Kidney (tissue), 11 donors: ENCODE results near the gene KCNJ18. TPM values are rescaled to one million over a fixed set of nuclear protein-coding genes. Genes with fewer than 3 reads are reported as not detected.
"Not testable (repeated sequence)": the region's sequence is repeated elsewhere in the genome, so short reads cannot be mapped to it uniquely, and the experiment has no call there.

Experiments
- DNase-seq, 5 donors: peaks; one replicate each; pipeline ENCODE4 v3.0.0-alpha.2; 2013 to 2020
- FAIRE-seq: peaks from 2 replicates; lab custom pipeline; 2012; peaks lifted over from hg19 to GRCh38; lab: Jason Lieb, UNC
- H3K27ac ChIP-seq, 2 donors: one replicate each; pipeline ENCODE4 v1.7.0; 2013; ENCODE audit warnings: low read depth in 2 of 2, low read length in 2 of 2, inconsistent platforms in 1 of 2
- H3K27me3 ChIP-seq: one replicate; pipeline ENCODE4 v1.7.1; 2013; ENCODE audit warnings: low read length, inconsistent platforms; ENCODE audit not compliant: control insufficient read depth, insufficient read depth
- H3K36me3 ChIP-seq, 3 donors: one replicate each; pipeline versions ENCODE4 v1.7.0 to v1.7.1; 2013; ENCODE audit warnings: low read length in 3 of 3, control low read depth in 1 of 3, inconsistent platforms in 1 of 3; ENCODE audit not compliant: insufficient read depth in 3 of 3, control insufficient read depth in 2 of 3
- H3K4me1 ChIP-seq, 3 donors: one replicate each; pipeline versions ENCODE4 v1.7.0 to v1.7.1; 2013; ENCODE audit warnings: low read length in 3 of 3, inconsistent platforms in 1 of 3, low read depth in 1 of 3; ENCODE audit not compliant: control insufficient read depth in 2 of 3, insufficient read depth in 2 of 3
- H3K4me3 ChIP-seq, 3 donors: one replicate each; pipeline versions ENCODE4 v1.7.0 to v1.8.1; 2013; ENCODE audit warnings: low read length in 3 of 3, control low read depth in 1 of 3, inconsistent platforms in 1 of 3
- H3K9ac ChIP-seq, 3 donors: one replicate each; pipeline versions ENCODE4 v1.7.0 to v1.7.1; 2013; ENCODE audit warnings: low read length in 3 of 3, control low read depth in 1 of 3, inconsistent platforms in 1 of 3
- H3K9me3 ChIP-seq, 3 donors: one replicate each; pipeline versions ENCODE4 v1.7.0 to v1.7.1; 2013; ENCODE audit warnings: low read length in 3 of 3, control low read depth in 1 of 3, inconsistent platforms in 1 of 3; ENCODE audit not compliant: control insufficient read depth in 2 of 3, insufficient read depth in 1 of 3
- intact Hi-C: fragments of 100-400 bp; cut with DNase I; formaldehyde crosslinking; loops from one replicate; pipeline ENCODE4 v1.11.1; 2022
- polyA plus RNA-seq: library from polyadenylated mRNA; stranded (reverse); fragments of 350-450 nt; fragmentation: Illumina TruSeq; extraction: RNeasy Lipid Tissue Mini Kit (QIAGEN cat#74804); gene quantifications from one replicate; pipeline ENCODE4 v1.2.3, GENCODE V29; 2014; ENCODE audit warnings: low read depth, low replicate concordance; ENCODE audit not compliant: insufficient read depth
- total RNA-seq: library from RNA; stranded (reverse); fragmentation: NEBNext Ultra II Directional; extraction: Animal tissue kit (Norgen Biotek cat#: 25700); gene quantifications from one replicate; pipeline ENCODE4 v1.2.1, GENCODE V29; 2021
- donor health status: control.
- donor health status: control.
- donor health status: DM: yes; HTN: yes; CAD: no.
- donor health status: Normal renal cell carcinoma (clear cell type).

The KCNJ18 gene
- total and polyA plus RNA-seq, 2 donors from 2014 or later = not detected

- not testable (repeated sequence) for FAIRE-seq
Measured at GRCh38 chr17:21745385-21746054, 53.2 kb downstream of the KCNJ18 start.

GRCh38 chr17:21746415-21746814 lies 54.1 kb downstream of the KCNJ18 start:
- intact Hi-C loops, H3K4me3 ChIP-seq, H3K27me3 ChIP-seq, DNase-seq, H3K4me1 ChIP-seq, H3K9me3 ChIP-seq, H3K9ac ChIP-seq, FAIRE-seq, H3K27ac ChIP-seq, H3K36me3 ChIP-seq: not testable (repeated sequence)

More at GRCh38 chr17:21745385-21746054, 53.2 kb downstream of the KCNJ18 start:
- H3K36me3 ChIP-seq, H3K9ac ChIP-seq, DNase-seq, H3K4me3 ChIP-seq, H3K27me3 ChIP-seq, H3K27ac ChIP-seq, H3K9me3 ChIP-seq, intact Hi-C loops, H3K4me1 ChIP-seq: not testable (repeated sequence)

- H3K36me3 ChIP-seq, FAIRE-seq, intact Hi-C loops, H3K4me3 ChIP-seq, H3K27ac ChIP-seq, H3K4me1 ChIP-seq, H3K9ac ChIP-seq, DNase-seq, H3K27me3 ChIP-seq, H3K9me3 ChIP-seq: not testable (repeated sequence)
Measured at GRCh38 chr17:21747195-21747915, 55.0 kb downstream of the KCNJ18 start.

- H3K27ac ChIP-seq, H3K4me3 ChIP-seq, FAIRE-seq, DNase-seq, H3K4me1 ChIP-seq, H3K9ac ChIP-seq, H3K36me3 ChIP-seq, intact Hi-C loops, H3K9me3 ChIP-seq, H3K27me3 ChIP-seq: not testable (repeated sequence)
Measured at GRCh38 chr17:21748686-21749085, 56.4 kb downstream of the KCNJ18 start.

- FAIRE-seq, H3K9ac ChIP-seq, H3K36me3 ChIP-seq, H3K27ac ChIP-seq, intact Hi-C loops, H3K4me1 ChIP-seq, H3K27me3 ChIP-seq, DNase-seq, H3K9me3 ChIP-seq, H3K4me3 ChIP-seq: not testable (repeated sequence)
Measured at GRCh38 chr17:21749696-21750531, 57.6 kb downstream of the KCNJ18 start.

GRCh38 chr17:21751111-21751510 lies 58.8 kb downstream of the KCNJ18 start:
- FAIRE-seq, DNase-seq, H3K27me3 ChIP-seq, intact Hi-C loops, H3K27ac ChIP-seq, H3K4me1 ChIP-seq, H3K9ac ChIP-seq, H3K9me3 ChIP-seq, H3K4me3 ChIP-seq, H3K36me3 ChIP-seq: not testable (repeated sequence)
